Subcutaneous abdominal adipose tissue (tissue), 5 donors: ENCODE results near the gene GH1.
"Not testable (repeated sequence)": the region's sequence is repeated elsewhere in the genome, so short reads cannot be mapped to it uniquely, and the experiment has no call there.

ENCODE experiments used
- H3K27ac ChIP-seq: one replicate; pipeline ENCODE4 v1.7.0; 2013; ENCODE audit warnings: low read depth, mild to moderate bottlenecking, inconsistent platforms, low read length, moderate library complexity
- H3K27me3 ChIP-seq, 5 donors: one replicate each; pipeline ENCODE4 v1.7.0; 2013; ENCODE audit warnings: low read length in 5 of 5, inconsistent platforms in 1 of 5; ENCODE audit not compliant: control insufficient read depth in 5 of 5, insufficient read depth in 4 of 5
- H3K36me3 ChIP-seq, 5 donors: one replicate each; pipeline ENCODE4 v1.7.0; 2013; ENCODE audit warnings: low read length in 5 of 5; ENCODE audit not compliant: control insufficient read depth in 5 of 5, insufficient read depth in 5 of 5
- H3K4me1 ChIP-seq, 5 donors: one replicate each; pipeline ENCODE4 v1.7.0; 2013; ENCODE audit warnings: low read length in 5 of 5, mild to moderate bottlenecking in 3 of 5, moderate library complexity in 1 of 5; ENCODE audit not compliant: control insufficient read depth in 5 of 5, insufficient read depth in 5 of 5
- H3K4me3 ChIP-seq, 5 donors: one replicate each; pipeline ENCODE4 v1.7.0; 2013; ENCODE audit warnings: low read length in 5 of 5, low read depth in 1 of 5
- H3K9ac ChIP-seq, 5 donors: one replicate each; pipeline ENCODE4 v1.7.0; 2013; ENCODE audit warnings: low read length in 5 of 5, mild to moderate bottlenecking in 4 of 5, moderate library complexity in 3 of 5
- H3K9me3 ChIP-seq, 5 donors: one replicate each; pipeline ENCODE4 v1.7.0; 2013; ENCODE audit warnings: low read length in 5 of 5; ENCODE audit not compliant: control insufficient read depth in 5 of 5
- donor health status: healthy.
- donor health status: healthy.
- donor health status: healthy.
- donor health status: healthy.
- donor health status: healthy.

GH1 gene

DNA sequence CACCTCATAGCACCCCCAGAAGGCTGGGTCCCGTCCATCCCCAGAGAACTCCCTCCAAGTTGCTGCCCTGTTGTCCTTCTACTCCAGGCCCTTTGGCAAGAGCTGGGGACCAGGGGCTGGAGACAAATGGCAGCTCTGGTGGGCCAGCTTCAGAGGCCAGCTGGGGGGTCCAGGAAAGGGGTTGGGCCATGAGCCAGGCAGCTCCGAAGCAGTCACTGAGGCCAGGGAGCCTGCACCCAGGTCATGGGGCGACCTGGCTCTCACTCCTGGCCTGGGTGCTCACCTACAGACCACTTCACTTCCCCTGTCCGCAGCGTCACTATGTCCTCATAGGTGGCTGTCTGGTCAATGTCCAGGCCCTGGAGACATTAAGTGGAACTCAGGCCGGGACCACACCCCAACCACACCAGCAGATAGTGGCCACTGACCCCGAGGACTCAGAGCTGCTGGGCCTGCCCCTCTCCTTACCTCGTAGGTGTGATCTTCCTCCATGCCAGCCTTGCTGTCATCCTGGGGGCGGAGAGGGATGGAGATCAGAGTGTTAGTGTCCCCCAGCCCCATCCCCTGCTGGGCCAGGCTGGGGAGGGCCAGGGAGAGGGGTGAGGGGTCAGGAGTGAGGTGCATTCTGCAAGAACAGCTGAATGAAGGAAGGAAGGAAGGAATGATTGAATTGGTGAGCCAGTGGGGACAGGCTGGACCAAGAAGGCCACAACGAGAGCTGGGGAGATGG is 10.5 kb upstream of the GH1 start:
- H3K27me3 ChIP-seq = no peaks in the 10 kb centered on the region
- H3K9ac ChIP-seq = no peak overlapping the region
- no peaks in the 10 kb centered on the region for H3K9me3 ChIP-seq
- no peaks in the 10 kb centered on the region for H3K36me3 ChIP-seq
- H3K4me3 ChIP-seq = no peak overlapping the region
- no peak overlapping the region for H3K27ac ChIP-seq
- H3K4me1 ChIP-seq = peaks cover 0 to 34% (median 25%) of the 10 kb centered on the region in 5 donors

DNA sequence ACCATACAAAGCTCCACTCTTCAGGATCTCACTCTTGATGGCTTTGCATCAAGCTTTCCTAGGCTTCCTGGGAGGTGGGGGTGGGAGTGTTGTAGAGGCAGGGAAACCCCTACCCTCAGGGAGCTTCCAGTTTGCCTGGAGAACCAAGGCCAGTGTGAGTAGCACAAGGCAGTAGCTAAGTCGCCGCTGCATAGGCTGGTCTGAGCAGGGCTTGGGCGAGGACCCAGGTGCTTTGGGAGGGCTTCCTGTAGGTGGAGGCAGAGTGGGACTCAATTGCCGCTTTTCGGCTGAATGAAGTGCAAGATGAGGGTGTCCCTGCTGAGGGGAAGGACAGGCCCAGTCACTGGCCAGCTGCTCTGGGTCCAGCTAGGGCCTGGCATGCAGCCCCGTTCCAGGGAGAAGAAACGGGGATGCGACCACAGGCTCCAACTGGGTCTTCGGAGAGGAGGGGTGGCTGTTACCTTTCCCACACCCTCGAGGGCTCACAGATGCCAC is 9.6 kb upstream of the GH1 start:
- no peaks in the 10 kb centered on the region for H3K36me3 ChIP-seq
- H3K4me3 ChIP-seq = no peak overlapping the region
- no peak overlapping the region for H3K9ac ChIP-seq
- H3K9me3 ChIP-seq = no peaks in the 10 kb centered on the region
- H3K4me1 ChIP-seq = peaks cover 0 to 34% (median 25%) of the 10 kb centered on the region in 5 donors
- no peaks in the 10 kb centered on the region for H3K27me3 ChIP-seq
- no peak overlapping the region for H3K27ac ChIP-seq

DNA sequence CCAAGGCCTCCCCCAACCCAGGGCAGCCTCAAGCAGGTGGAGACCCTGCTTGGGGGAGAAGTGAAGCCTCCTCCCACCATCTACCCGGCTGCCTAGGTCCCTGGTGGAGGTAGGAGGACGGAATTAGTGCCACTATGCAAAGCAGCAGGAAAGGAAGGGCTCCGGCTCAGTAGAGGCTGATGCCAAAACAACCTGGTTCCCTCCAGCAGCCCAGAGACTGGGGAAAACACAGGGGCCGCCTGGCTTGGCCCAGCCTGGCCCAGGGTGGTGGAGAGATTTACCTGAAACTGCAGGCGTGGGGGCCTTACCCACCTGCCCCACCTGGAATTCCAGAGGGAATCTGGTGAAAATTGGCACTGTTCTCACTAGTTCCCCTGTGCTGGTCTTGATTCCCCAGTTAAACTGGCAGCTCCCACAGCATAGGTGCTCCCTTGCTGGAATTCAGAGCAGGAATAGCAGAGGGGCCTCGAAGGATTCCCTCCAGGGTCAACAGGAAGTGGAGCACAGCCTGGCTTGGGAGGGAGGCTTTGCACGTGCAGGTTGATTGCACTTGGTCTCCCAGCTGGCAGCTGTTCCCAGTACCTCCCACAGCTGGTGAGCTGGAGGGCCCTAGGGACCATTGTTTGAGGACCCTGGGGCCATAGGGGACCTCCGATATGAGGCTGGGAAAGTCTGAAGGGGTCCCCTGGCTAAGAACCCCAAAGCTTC is 9.0 kb upstream of the GH1 start:
- H3K4me3 ChIP-seq = no peak overlapping the region
- H3K27ac ChIP-seq = no peak overlapping the region
- H3K36me3 ChIP-seq = no peaks in the 10 kb centered on the region
- no peaks in the 10 kb centered on the region for H3K9me3 ChIP-seq
- no peak overlapping the region for H3K9ac ChIP-seq
- H3K4me1 ChIP-seq = peaks cover 0 to 33% (median 25%) of the 10 kb centered on the region in 5 donors
- H3K27me3 ChIP-seq = no peaks in the 10 kb centered on the region

DNA sequence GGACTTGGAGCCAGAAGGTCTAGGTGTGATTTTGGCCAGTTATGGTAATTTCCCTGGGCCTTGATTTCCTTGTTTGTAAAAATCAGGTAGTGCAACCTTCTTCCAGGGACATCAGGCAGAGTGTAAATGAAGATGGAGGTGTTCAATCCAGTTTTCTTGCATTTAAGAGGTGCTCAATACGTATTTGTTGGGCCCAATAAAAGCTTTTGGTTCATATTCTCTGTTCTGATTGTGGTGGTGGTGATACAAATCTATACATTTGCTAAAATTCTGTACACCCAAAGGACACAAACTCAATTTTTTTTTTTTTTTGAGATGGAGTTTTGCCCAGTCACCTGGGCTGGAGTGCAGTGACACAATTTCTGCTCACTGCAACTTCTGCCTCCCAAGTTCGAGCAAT is 7.5 kb upstream of the GH1 start:
- Histone ChIP-seq H3K9me3 (no peaks in the 10 kb centered on the region), H3K9ac (no peak overlapping the region), H3K27ac (no peak overlapping the region)

DNA sequence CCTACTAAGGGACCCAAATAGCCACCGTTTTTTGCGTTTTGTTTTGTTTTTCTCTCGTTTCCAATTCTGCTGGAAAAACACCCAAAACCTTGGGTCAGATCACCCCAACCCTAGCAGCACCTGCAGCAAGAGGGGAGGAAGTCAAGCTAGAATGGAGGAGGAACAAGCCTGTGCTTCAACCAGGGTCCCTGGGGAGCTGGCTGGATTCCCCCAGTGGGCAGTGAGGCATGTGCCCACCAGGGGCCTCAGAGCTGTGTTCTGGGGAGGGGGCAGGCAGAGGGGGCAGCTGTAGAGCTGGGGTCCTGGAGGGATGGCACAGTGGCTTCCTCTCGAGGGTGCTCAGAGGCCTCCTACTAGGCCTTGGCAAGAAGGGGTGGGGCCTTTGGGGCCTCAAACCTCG is 7.0 kb upstream of the GH1 start:
- H3K9me3 ChIP-seq = no peaks in the 10 kb centered on the region
- peaks cover 0 to 13% (median 7%) of the 10 kb centered on the region in 5 donors for H3K4me1 ChIP-seq
- H3K27me3 ChIP-seq = no peaks in the 10 kb centered on the region
- H3K27ac ChIP-seq = no peak overlapping the region
- H3K36me3 ChIP-seq = no peaks in the 10 kb centered on the region
- H3K9ac ChIP-seq = no peak overlapping the region
- no peak overlapping the region for H3K4me3 ChIP-seq

More for the DNA sequence above, 7.5 kb upstream of the GH1 start:
- Histone ChIP-seq H3K27me3 (no peaks in the 10 kb centered on the region), H3K4me3 (no peak overlapping the region), H3K36me3 (no peaks in the 10 kb centered on the region), H3K4me1 (peaks cover 0 to 18% (median 12%) of the 10 kb centered on the region in 5 donors)

DNA sequence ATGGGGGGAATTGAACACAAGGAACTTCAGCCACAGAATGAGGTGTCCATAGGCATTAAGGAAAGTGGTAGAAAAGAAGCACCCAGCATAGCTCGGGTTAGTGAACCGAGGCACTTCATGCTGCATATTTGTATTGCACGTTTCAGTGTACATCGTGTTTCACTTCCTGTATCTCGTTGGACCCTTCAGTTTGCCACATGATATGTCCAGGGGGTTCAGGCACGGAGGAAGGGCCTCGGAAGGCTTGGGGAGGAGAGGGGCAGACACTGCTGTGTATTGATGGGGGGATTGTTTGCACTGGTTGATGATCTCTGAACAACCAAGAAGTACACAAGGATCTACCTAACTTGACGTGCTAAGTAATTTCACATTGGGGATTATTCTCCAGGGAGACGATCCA is 3.8 kb upstream of the GH1 start:
- not testable (repeated sequence) for H3K4me3 ChIP-seq, H3K9me3 ChIP-seq, H3K27me3 ChIP-seq, H3K27ac ChIP-seq, H3K9ac ChIP-seq, H3K36me3 ChIP-seq
- peaks cover 0 to 10% (median 1%) of the 10 kb centered on the region in 5 donors for H3K4me1 ChIP-seq

DNA sequence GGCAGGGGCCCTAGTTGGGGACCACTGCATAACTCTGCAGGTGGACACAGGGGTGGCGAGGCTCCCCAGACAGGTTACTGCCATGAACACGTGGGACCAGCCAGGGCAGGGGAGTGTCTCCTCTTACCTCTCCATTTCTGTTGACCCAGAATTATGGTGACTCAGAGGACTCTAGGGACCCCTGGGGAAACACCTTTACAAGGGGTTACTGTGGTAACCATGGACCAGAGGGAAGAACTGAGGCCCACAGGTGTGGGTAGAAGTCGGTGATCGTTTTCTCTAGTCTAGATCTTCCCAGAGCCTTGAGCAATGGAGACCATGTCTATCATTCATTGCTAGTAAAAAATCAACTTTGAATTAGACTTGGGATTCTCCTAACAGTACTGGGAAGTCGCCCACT is 2.1 kb upstream of the GH1 start:
- not testable (repeated sequence) for H3K27me3 ChIP-seq, H3K27ac ChIP-seq, H3K9ac ChIP-seq, H3K4me3 ChIP-seq, H3K9me3 ChIP-seq, H3K36me3 ChIP-seq
- H3K4me1 ChIP-seq = peaks cover 0 to 10% (median 1%) of the 10 kb centered on the region in 5 donors

DNA sequence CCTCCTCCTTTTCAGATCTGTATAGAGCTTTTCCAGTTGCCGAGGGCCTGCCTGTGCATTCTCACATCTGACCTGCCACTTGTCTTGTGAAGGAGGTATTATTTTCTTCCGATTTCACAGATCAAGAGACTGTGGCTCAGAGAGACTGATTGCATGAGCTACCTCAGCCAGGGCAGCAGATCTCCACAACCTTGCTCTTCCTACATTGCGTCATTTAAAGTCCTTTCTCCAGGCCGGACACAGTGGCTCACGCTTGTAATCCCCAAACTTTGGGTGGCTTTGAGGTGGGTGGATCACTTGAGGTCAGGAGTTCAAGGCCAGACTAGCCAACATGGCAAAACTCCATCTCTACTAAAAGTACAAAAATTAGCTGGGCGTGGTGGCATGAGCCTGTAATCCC is 1.4 kb upstream of the GH1 start:
- peaks cover 0 to 10% (median 1%) of the 10 kb centered on the region in 5 donors for H3K4me1 ChIP-seq
- not testable (repeated sequence) for H3K27ac ChIP-seq, H3K36me3 ChIP-seq, H3K9me3 ChIP-seq, H3K4me3 ChIP-seq, H3K9ac ChIP-seq, H3K27me3 ChIP-seq

DNA sequence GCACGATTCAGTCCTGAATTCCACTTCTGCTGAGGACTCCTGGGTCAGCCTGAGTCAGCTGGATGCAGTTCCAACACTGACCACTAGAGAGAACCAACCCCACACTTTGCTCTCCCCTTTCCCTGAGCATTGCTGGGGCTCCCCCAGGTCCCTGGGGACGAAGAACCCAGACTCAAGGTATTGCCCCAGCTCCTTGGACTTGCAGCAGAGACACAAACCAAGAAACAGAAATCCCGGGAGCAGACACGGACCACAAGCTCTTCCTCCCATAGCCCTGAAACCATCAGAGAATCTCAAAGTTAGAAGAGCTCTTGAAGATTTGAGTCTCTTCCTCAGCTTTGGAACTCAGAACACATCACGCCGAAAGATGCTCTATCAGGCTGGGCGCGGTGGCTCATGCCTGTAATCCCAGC is 678 bp upstream of the GH1 start:
- Histone ChIP-seq H3K4me3 (no peak overlapping the region), H3K27me3 (peaks cover 0 to 4% (median 2%) of the 10 kb centered on the region in 5 donors), H3K36me3 (no peaks in the 10 kb centered on the region), H3K4me1 (peaks cover 0 to 10% (median 1%) of the 10 kb centered on the region in 5 donors), H3K9me3 (no peaks in the 10 kb centered on the region), H3K9ac (no peak overlapping the region), H3K27ac (no peak overlapping the region)

DNA sequence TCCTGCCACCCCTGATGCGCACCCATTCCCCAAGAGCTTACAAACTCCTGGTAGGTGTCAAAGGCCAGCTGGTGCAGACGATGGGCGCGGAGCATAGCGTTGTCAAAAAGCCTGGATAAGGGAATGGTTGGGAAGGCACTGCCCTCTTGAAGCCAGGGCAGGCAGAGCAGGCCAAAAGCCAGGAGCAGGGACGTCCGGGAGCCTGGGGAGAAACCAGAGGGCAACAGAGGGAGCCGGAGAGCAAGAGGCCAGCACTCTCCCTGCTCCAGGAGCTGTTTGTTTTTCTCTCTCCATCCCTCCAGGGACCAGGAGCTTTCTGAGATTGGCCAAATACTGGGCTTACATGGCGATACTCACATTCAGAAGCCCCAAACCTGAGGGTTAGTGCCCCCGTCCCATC is 334 bp downstream of the GH1 start:
- H3K4me1 ChIP-seq = peaks cover 0 to 10% (median 1%) of the 10 kb centered on the region in 5 donors
- no peaks in the 10 kb centered on the region for H3K36me3 ChIP-seq
- no peaks in the 10 kb centered on the region for H3K9me3 ChIP-seq
- no peak overlapping the region for H3K9ac ChIP-seq
- H3K4me3 ChIP-seq = no peak overlapping the region
- H3K27me3 ChIP-seq = peaks cover 0 to 4% (median 2%) of the 10 kb centered on the region in 5 donors
- H3K27ac ChIP-seq = no peak overlapping the region
